GM23248 (cell line): Measurements from ENCODE around the gene KRCC1.
"Not testable (repeated sequence)": the region's sequence is repeated elsewhere in the genome, so short reads cannot be mapped to it uniquely, and the experiment has no call there.

Source experiments
- EZH2 ChIP-seq: fragments of 200-600 bp; sonication (generic); IDR thresholded peaks from 2 replicates; pipeline ENCODE4 v1.6.1; 2018; ENCODE audit warnings: antibody characterized with exemption, mild to moderate bottlenecking; ENCODE audit not compliant: insufficient read depth, poor library complexity, severe bottlenecking
- EZH2phosphoT487 ChIP-seq: fragments of 200-600 bp; sonication (generic); IDR thresholded peaks from 2 replicates; pipeline ENCODE4 v1.6.1; 2018; ENCODE audit warnings: antibody characterized with exemption, moderate library complexity, mild to moderate bottlenecking, low read depth; ENCODE audit not compliant: insufficient read depth

DNA sequence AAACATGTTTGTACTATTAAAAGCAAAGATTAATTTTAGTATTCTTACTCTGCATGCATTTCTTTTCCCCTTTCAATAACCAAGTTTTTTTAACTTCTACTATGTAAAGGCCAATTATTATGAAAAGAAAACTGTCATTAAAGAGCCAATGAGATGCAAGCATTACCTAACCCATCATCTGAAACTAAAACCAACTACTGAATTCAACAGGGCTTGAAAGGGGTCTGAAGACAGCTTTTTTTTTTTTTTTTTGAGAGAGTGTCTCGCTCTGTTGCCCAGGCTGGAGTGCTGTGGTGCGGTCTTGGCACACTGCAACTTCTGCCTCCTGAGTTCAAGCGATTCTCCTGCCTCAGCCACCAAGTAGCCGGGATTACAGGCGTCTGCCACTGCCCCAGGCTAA, 69.7 kb downstream of the KRCC1 start:
- TF ChIP-seq EZH2phosphoT487, EZH2: not testable (repeated sequence)
